ENCODE measurements around the gene IFNGR2. TPM values are rescaled to one million over a fixed set of nuclear protein-coding genes. Genes with fewer than 3 reads are reported as not detected.

The IFNGR2 gene
- total and polyA plus RNA-seq, 2 donors (not counting 1 experiment from before 2014, with no cell fraction given): 96.0 to 108 TPM

DNA sequence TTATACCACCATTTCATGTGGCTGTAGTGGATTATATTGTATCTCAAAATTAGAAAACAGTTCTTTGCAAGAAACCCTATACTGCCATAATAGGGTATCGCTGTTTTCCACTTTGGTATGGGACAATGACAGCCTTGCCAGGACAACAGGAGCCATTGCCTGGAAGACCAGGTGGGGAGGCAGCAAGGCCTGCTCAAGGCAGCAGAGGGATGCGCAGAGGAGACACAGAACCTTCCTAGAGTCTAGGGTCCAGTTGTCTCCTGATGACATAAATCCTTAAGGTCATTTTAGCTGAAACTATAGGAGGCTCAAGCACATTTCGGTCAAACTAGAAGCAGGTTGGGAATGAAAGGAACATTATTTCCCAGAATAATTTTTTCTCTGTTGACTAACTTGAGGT is 27.6 kb downstream of the IFNGR2 start:
- Histone ChIP-seq H3K4me3 (ENCODE audit: control extremely low read depth in 1 of 5, extremely low read depth in 1 of 5, insufficient read depth in 1 of 5, low read depth in 2 of 5, low read length in 4 of 5) (no peak overlapping the region), H3K4me2 (replicated peaks; ENCODE audit: low read depth, low read length, poor library complexity, severe bottlenecking) (no peak overlapping the region), H3K79me2 (ENCODE audit: control insufficient read depth, insufficient read depth, low read length) (peaks cover 70% of the 10 kb centered on the region), H3K9me3 (ENCODE audit: control extremely low read depth in 1 of 3, control insufficient read depth in 2 of 3, insufficient read depth in 1 of 3, low read length in 2 of 3) (no peaks in the 10 kb centered on the region), H3K4me1 (ENCODE audit: control insufficient read depth in 2 of 2, insufficient read depth in 2 of 2, low read length in 2 of 2) (peaks cover 24 to 34% of the 10 kb centered on the region in 2 donors), H4K20me1 (ENCODE audit: control insufficient read depth, insufficient read depth, low read length, poor library complexity, severe bottlenecking) (peaks cover 47% of the 10 kb centered on the region), H3K36me3 (replicated peaks in 1 of 2; ENCODE audit: control extremely low read depth in 1 of 2, control insufficient read depth in 1 of 2, extremely low read depth in 1 of 2, insufficient read depth in 2 of 2, low read length in 1 of 2) (peaks cover 7 to 89% of the 10 kb centered on the region in 2 experiments), H3K9ac (ENCODE audit: low read length) (no peak overlapping the region), H2AFZ (ENCODE audit: insufficient read depth, low read depth, low read length, poor library complexity, severe bottlenecking) (no peak overlapping the region), H3K27ac (ENCODE audit: low read length in 2 of 2) (no peak overlapping the region), H3K27me3 (replicated peaks in 1 of 4; ENCODE audit: control extremely low read depth in 1 of 4, control insufficient read depth in 3 of 4, insufficient read depth in 4 of 4, low read length in 3 of 4) (no peaks in the 10 kb centered on the region)
- intact Hi-C loops (cut with micrococcal nuclease): no loop called here
- Mint-ChIP-seq H3K4me3 (no peak overlapping the region), H3K27me3 (no peaks in the 10 kb centered on the region), H3K4me1 (peaks cover 32% of the 10 kb centered on the region), H3K9me3 (ENCODE audit: insufficient read depth) (no peaks in the 10 kb centered on the region), H3K27ac (peak overlapping the region; percentile 50)
- POLR2A ChIA-PET: no interaction called here
- no peak for DNase-seq
- CTCF ChIA-PET: interaction anchor here (1.2 to 1.3 kb wide), 2 partner anchors 14 to 75 kb away, joined by 3 to 4 read pairs; no protein-coding TSS in a partner anchor
- no peak for ATAC-seq (ENCODE audit: low read depth)
- WGBS (ENCODE audit: insufficient coverage): 100% methylated on average over 1 of the region's 3 CpGs
- TF ChIP-seq EZH2 (IDR thresholded peaks at IDR 0.05; ENCODE audit: borderline replicate concordance, insufficient read depth, low read depth, low read length, poor library complexity, severe bottlenecking): no peak
- TF ChIP-seq CTCF (IDR thresholded peaks at IDR 0.05): no peak

- no peaks in the 10 kb centered on the region for H3K27me3 Mint-ChIP-seq
- peaks cover 28 to 39% of the 10 kb centered on the region in 2 donors for H3K4me1 ChIP-seq (ENCODE audit: control insufficient read depth in 2 of 2, insufficient read depth in 2 of 2, low read length in 2 of 2)
- TF ChIP-seq EZH2 (IDR thresholded peaks at IDR 0.05; ENCODE audit: borderline replicate concordance, insufficient read depth, low read depth, low read length, poor library complexity, severe bottlenecking) (no peak), CTCF (IDR thresholded peaks at IDR 0.05) (no peak)
- peaks cover 6 to 92% of the 10 kb centered on the region in 2 experiments for H3K36me3 ChIP-seq (replicated peaks in 1 of 2; ENCODE audit: control extremely low read depth in 1 of 2, control insufficient read depth in 1 of 2, extremely low read depth in 1 of 2, insufficient read depth in 2 of 2, low read length in 1 of 2)
- ATAC-seq (ENCODE audit: low read depth) (no peak), DNase-seq (no peak)
- H4K20me1 ChIP-seq (ENCODE audit: control insufficient read depth, insufficient read depth, low read length, poor library complexity, severe bottlenecking): peaks cover 40% of the 10 kb centered on the region
- ChIA-PET POLR2A (interaction anchor here (0.6 to 0.7 kb wide), 2 partner anchors 16 to 71 kb away, joined by 3 to 5 read pairs; no protein-coding TSS in a partner anchor), CTCF (interaction anchor here (1.1 to 1.2 kb wide), 4 partner anchors 12 to 188 kb away, joined by 3 to 4 read pairs (median 3); no protein-coding TSS in a partner anchor)
- no peak overlapping the region for H3K4me3 Mint-ChIP-seq
- no peak overlapping the region for H2AFZ ChIP-seq (ENCODE audit: insufficient read depth, low read depth, low read length, poor library complexity, severe bottlenecking)
- no peaks in the 10 kb centered on the region for H3K9me3 ChIP-seq (ENCODE audit: control extremely low read depth in 1 of 3, control insufficient read depth in 2 of 3, insufficient read depth in 1 of 3, low read length in 2 of 3)
- peaks cover 63% of the 10 kb centered on the region for H3K79me2 ChIP-seq (ENCODE audit: control insufficient read depth, insufficient read depth, low read length)
- H3K27ac ChIP-seq (ENCODE audit: low read length in 2 of 2): peak overlapping the region in 1 of 2 donors; percentile 76
- no peaks in the 10 kb centered on the region for H3K9me3 Mint-ChIP-seq (ENCODE audit: insufficient read depth)
- H3K9ac ChIP-seq (ENCODE audit: low read length): no peak overlapping the region
- H3K27ac Mint-ChIP-seq: peak overlapping the region; percentile 82
- H3K27me3 ChIP-seq (replicated peaks in 1 of 4; ENCODE audit: control extremely low read depth in 1 of 4, control insufficient read depth in 3 of 4, insufficient read depth in 4 of 4, low read length in 3 of 4): no peaks in the 10 kb centered on the region
- 100% methylated on average over 1 of the region's 6 CpGs for WGBS (ENCODE audit: insufficient coverage)
- no peak overlapping the region for H3K4me3 ChIP-seq (ENCODE audit: control extremely low read depth in 1 of 5, extremely low read depth in 1 of 5, insufficient read depth in 1 of 5, low read depth in 2 of 5, low read length in 4 of 5)
- H3K4me2 ChIP-seq (replicated peaks; ENCODE audit: low read depth, low read length, poor library complexity, severe bottlenecking): no peak overlapping the region
- intact Hi-C loops (cut with micrococcal nuclease): no loop called here
- peaks cover 38% of the 10 kb centered on the region for H3K4me1 Mint-ChIP-seq
Observed at GRCh38 chr21:33432496-33432895, 29.3 kb downstream of the IFNGR2 start.

Measured in B cell (primary cell).